K562 (cell line): Measurements from ENCODE around the gene TMEM129. TPM values are rescaled to one million over a fixed set of nuclear protein-coding genes. Genes with fewer than 3 reads are reported as not detected.

Experiments
- ATAC-seq: fragments of 200-7000 bp; cut with Tn5 transposase; 3 replicates; pipeline ENCODE4 v1.9.1; 2020; ENCODE audit warnings: moderate library complexity
- BruUV-seq: library from RNA; stranded (reverse); fragments of 400-500 nt; replicated peaks from 2 replicates; lab custom pipeline; 2021; lab: Mats Ljungman, UMichigan
- CTCF ChIA-PET: fragments of 300-600 bp; formaldehyde crosslinking; extraction: SDS; loops from one replicate; lab custom pipeline; 2021; ENCODE audit warnings: low intra/inter-chr PET ratio; lab: Yijun Ruan, JAX
- POLR2A ChIA-PET: fragments of 300-600, 350-650 bp; sonication (Branson Sonifier 250); formaldehyde crosslinking; extraction: SDS; loops from one replicate; lab custom pipeline; 2021; ENCODE audit warnings: antibody characterized with exemption, inconsistent platforms; lab: Yijun Ruan, JAX
- DNase-seq, 4 experiments: peaks; one replicate each; pipeline versions ENCODE4 v3.0.0 to v3.0.0-alpha.2; 2011 to 2018; ENCODE audit warnings: low spot score in 3 of 4, mixed read lengths in 3 of 4; ENCODE audit errors: extremely low read depth in 1 of 4
- FAIRE-seq: peaks from 2 replicates; lab custom pipeline; 2011; peaks lifted over from hg19 to GRCh38; lab: Jason Lieb, UNC
- H2AFZ ChIP-seq: 2 replicates; pipeline ENCODE4 v1.6.0; 2011; ENCODE audit warnings: low read depth, low read length, control low read depth, inconsistent platforms
- H3K27ac ChIP-seq: fragments of 200-600 bp; 3 replicates; pipeline ENCODE4 v1.8.0; 2011; ENCODE audit warnings: low read depth, mild to moderate bottlenecking, control low read depth, inconsistent platforms, low read length, moderate library complexity, mixed read lengths; ENCODE audit errors: extremely low read depth
- H3K27me3 ChIP-seq, 2 experiments: fragments of 300-600 bp in 1 of 2; 2 replicates in 1 of 2; 3 replicates in 1 of 2; pipeline versions ENCODE4 v1.6.0 to v1.8.0; 2011; ENCODE audit warnings: inconsistent platforms in 2 of 2, low read length in 2 of 2, mild to moderate bottlenecking in 1 of 2, mixed read lengths in 1 of 2, moderate library complexity in 1 of 2; ENCODE audit not compliant: control insufficient read depth in 2 of 2, insufficient read depth in 2 of 2
- H3K36me3 ChIP-seq: fragments of 300-600 bp; 3 replicates; pipeline ENCODE4 v1.8.0; 2011; ENCODE audit warnings: mild to moderate bottlenecking, low read length, inconsistent platforms; ENCODE audit not compliant: control insufficient read depth, insufficient read depth
- H3K4me1 ChIP-seq, 2 experiments: fragments of 200-600 bp in 1 of 2; replicated peaks in 1 of 2; 2 replicates in 1 of 2; 3 replicates in 1 of 2; pipeline versions ENCODE4 v1.5.1 to v1.8.0; 2011; ENCODE audit warnings: inconsistent platforms in 2 of 2, low read length in 2 of 2, mild to moderate bottlenecking in 1 of 2, mixed read lengths in 1 of 2, moderate library complexity in 1 of 2; ENCODE audit not compliant: control insufficient read depth in 2 of 2, insufficient read depth in 2 of 2
- H3K4me2 ChIP-seq: 2 replicates; pipeline ENCODE4 v1.6.1; 2011; ENCODE audit warnings: low read length, control low read depth, inconsistent platforms, mixed read lengths; ENCODE audit not compliant: insufficient read depth
- H3K4me3 ChIP-seq: fragments of 200-600 bp; sonication (generic), shearing (Covaris generic); 2 replicates; pipeline ENCODE4 v1.5.1; 2016; ENCODE audit warnings: control low read depth, inconsistent platforms
- H3K79me2 ChIP-seq: fragments of 200-600 bp; 3 replicates; pipeline ENCODE4 v1.8.0; 2011; ENCODE audit warnings: low read length, inconsistent platforms; ENCODE audit not compliant: control insufficient read depth, insufficient read depth
- H3K9ac ChIP-seq, 2 experiments: 2 replicates each; pipeline versions ENCODE4 v1.6.0 to v1.6.1; 2011; ENCODE audit warnings: low read depth in 2 of 2, low read length in 2 of 2, control low read depth in 1 of 2, inconsistent platforms in 1 of 2, mild to moderate bottlenecking in 1 of 2, mixed read lengths in 1 of 2; ENCODE audit not compliant: insufficient read depth in 1 of 2
- H3K9me1 ChIP-seq: one replicate; pipeline ENCODE4 v1.6.0; 2011; ENCODE audit warnings: inconsistent platforms, mild to moderate bottlenecking, low read length, moderate library complexity; ENCODE audit not compliant: control insufficient read depth, insufficient read depth
- H3K9me3 ChIP-seq: replicated peaks from 2 replicates; pipeline ENCODE4 v1.5.1; 2011; ENCODE audit warnings: low read depth, low read length, inconsistent platforms; ENCODE audit not compliant: control insufficient read depth, insufficient read depth
- H4K20me1 ChIP-seq: replicated peaks from 2 replicates; pipeline ENCODE4 v1.6.1; 2011; ENCODE audit warnings: low read length, inconsistent platforms, mixed read lengths; ENCODE audit not compliant: control insufficient read depth, insufficient read depth
- BMI1 ChIP-seq: fragments of 150-350 bp; IDR thresholded peaks from 2 replicates; pipeline ENCODE4 v1.6.1; 2014; ENCODE audit warnings: low read length
- COPS2 ChIP-seq: fragments of 450-650 bp; conservative IDR thresholded peaks from 2 replicates; pipeline ENCODE4 v1.6.1; 2016; ENCODE audit warnings: mild to moderate bottlenecking, moderate library complexity
- FIP1L1 ChIP-seq: fragments of 200-400 bp; formaldehyde crosslinking; IDR thresholded peaks from 2 replicates; pipeline ENCODE4 v1.6.1; 2018; ENCODE audit warnings: mild to moderate bottlenecking, low read depth, low read length; ENCODE audit not compliant: poor library complexity, severe bottlenecking
- GABPB1 ChIP-seq: sonication (generic); formaldehyde crosslinking; IDR thresholded peaks from 2 replicates; pipeline ENCODE4 v1.8.0; 2022; ENCODE audit warnings: mild to moderate bottlenecking, missing genetic modification reagents
- KAT8 ChIP-seq: fragments of 450-650 bp; IDR thresholded peaks from 2 replicates; pipeline ENCODE4 v1.6.1; 2016; ENCODE audit warnings: low read depth, mild to moderate bottlenecking
- PHF8 ChIP-seq: fragments of 200-600 bp; sonication (generic); IDR thresholded peaks from 2 replicates; pipeline ENCODE4 v1.6.1; 2012; ENCODE audit warnings: mixed run types, mild to moderate bottlenecking, inconsistent platforms, low read length, moderate library complexity, borderline replicate concordance
- RBM25 ChIP-seq: fragments of 200-400 bp; formaldehyde crosslinking; IDR thresholded peaks from 2 replicates; pipeline ENCODE4 v1.6.1; 2018; ENCODE audit warnings: low read length, low read depth, moderate library complexity; ENCODE audit not compliant: severe bottlenecking
- RFX7 ChIP-seq: fragments of 250-450 bp; sonication (Bioruptor Pico); IDR thresholded peaks from 2 replicates; pipeline ENCODE4 v1.5.1; 2021; ENCODE audit warnings: mild to moderate bottlenecking
- TRIM28 ChIP-seq: fragments of 450-650 bp; IDR thresholded peaks from 2 replicates; pipeline ENCODE4 v1.6.1; 2017
- U2AF1 ChIP-seq: fragments of 200-400 bp; formaldehyde crosslinking; optimal IDR thresholded peaks from 2 replicates; pipeline ENCODE3; 2017; ENCODE audit warnings: mild to moderate bottlenecking, low read depth, low read length, moderate library complexity
- ZFPM2 ChIP-seq: fragments of 250-450 bp; sonication (Bioruptor Pico); IDR thresholded peaks from 2 replicates; pipeline ENCODE4 v1.5.1; 2022; ENCODE audit warnings: mild to moderate bottlenecking
- ZNF124 ChIP-seq: sonication (generic); formaldehyde crosslinking; IDR thresholded peaks from 2 replicates; pipeline ENCODE4 v1.8.1; 2022; ENCODE audit warnings: missing genetic modification reagents
- ZNF263 ChIP-seq: sonication (generic); formaldehyde crosslinking; IDR thresholded peaks from 2 replicates; pipeline ENCODE4 v1.8.0; 2022; ENCODE audit warnings: mild to moderate bottlenecking, missing genetic modification reagents, borderline replicate concordance
- ZNF764 ChIP-seq: fragments of 250-450 bp; sonication (Bioruptor Pico); IDR thresholded peaks from 2 replicates; pipeline ENCODE4 v1.4.0; 2020; ENCODE audit warnings: low read depth, mild to moderate bottlenecking, moderate library complexity
- WGBS: fragments of 100-300 bp; shearing (Covaris generic); methylation state at CpG from one replicate; pipeline ENCODE4 v1.1.6; 2016; ENCODE audit warnings: low coverage, mixed read lengths; ENCODE audit not compliant: insufficient coverage; ENCODE audit errors: missing lambda C conversion rate; 5-methylcytosine and 5-hydroxymethylcytosine counted together
- in situ Hi-C: fragments of 300-500 bp; cut with MboI; formaldehyde crosslinking; loops from 4 replicates; pipeline ENCODE4 v1.15.0; 2018; ENCODE audit warnings: inconsistent platforms, mixed read lengths
- intact Hi-C: fragments of 100-400 bp; cut with micrococcal nuclease; formaldehyde crosslinking; loops from 2 replicates; pipeline ENCODE4 v1.14.2; 2022
- polyA plus RNA-seq, 8 experiments: library from polyadenylated mRNA; depleted of rRNA in 4 of 8; stranded (reverse) in 5 of 8; unstranded in 3 of 8; fragments of >200 nt; fragmentation: Nextera tagmentation in 2 of 8; fragmentation: Illumina TruSeq in 1 of 8; extraction: Ambion mirVana in 2 of 8; extraction: Trizol in 1 of 8; gene quantifications; 2 replicates each; pipeline versions ENCODE4 v1.2.1 to v1.2.3, GENCODE V29; 2011 to 2014; ENCODE audit warnings: inconsistent platforms in 1 of 8, missing spikeins in 1 of 8
- total RNA-seq, 7 experiments: library from RNA; depleted of rRNA in 6 of 7; stranded (reverse); fragments of >200 nt in 6 of 7; fragmentation: Illumina TruSeq in 2 of 7; extraction: Trizol in 2 of 7; gene quantifications; 2 replicates each; pipeline versions ENCODE4 v1.2.1 to v1.2.3, GENCODE V29; 2011 to 2021; ENCODE audit warnings: low replicate concordance in 1 of 7
- TF ChIP-seq, protein P1 (sequence below): IDR thresholded peaks from 2 replicates; pipeline ENCODE4 v1.6.1; 2014; ENCODE audit warnings: antibody characterized with exemption
- TF ChIP-seq, protein P2 (sequence below): sonication (generic); formaldehyde crosslinking; IDR thresholded peaks from 2 replicates; pipeline ENCODE4 v1.8.0; 2022; ENCODE audit warnings: missing genetic modification reagents, mild to moderate bottlenecking, borderline replicate concordance
- TF ChIP-seq, protein P3 (sequence below): sonication (generic); formaldehyde crosslinking; IDR thresholded peaks from 2 replicates; pipeline ENCODE4 v1.9.0; 2022; ENCODE audit warnings: mild to moderate bottlenecking, missing genetic modification reagents
- TF ChIP-seq, protein P4 (sequence below): fragments of 200-800 bp; sonication (Bioruptor generic); IDR thresholded peaks from 2 replicates; pipeline ENCODE4 v1.6.1; 2017; ENCODE audit warnings: missing genetic modification characterization, missing compliant biosample characterization

TMEM129 gene
- total and polyA plus RNA-seq, 9 of the 15 experiments (the other 6 are each of a cell fraction or from before 2014, with no cell fraction given): 0.34 to 47.2 (median 18.8) TPM

DNA sequence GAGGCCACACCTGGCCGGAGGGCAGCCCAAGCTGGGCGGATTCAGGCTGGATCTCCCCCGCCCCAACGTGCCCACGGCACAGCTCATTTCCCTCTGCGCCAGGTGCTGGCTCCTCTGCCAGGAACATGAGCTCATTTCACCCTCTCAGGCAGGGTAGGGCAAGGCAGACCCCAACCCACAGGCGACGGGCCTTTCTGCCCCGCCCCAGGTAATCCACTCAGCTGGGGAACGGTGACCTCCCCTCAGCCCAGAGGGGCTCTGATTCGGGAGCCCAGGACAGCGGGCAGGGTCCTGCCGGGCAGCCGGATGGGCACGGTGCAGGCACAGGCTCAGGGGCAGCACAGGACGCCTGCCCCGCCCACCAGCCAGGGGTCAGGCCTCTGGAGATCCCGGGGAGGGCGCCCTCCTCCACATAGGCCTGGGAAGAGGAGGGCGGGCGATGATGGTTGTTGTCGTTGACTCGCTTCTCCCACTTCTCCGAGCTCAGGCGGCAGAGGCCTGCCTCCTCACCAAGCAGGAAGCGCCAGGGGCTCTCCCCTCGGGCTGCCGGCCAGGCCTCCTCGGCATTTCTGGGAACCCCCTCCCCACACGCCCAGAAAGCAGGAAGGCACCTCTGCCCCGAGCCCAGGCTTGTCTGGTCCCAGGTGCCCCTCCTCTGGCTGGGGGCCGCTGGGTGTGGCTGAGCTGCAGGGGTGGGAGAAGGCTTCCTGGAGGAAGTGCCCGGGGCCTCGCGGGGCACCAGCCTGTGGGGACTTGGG is 31.3 kb upstream of the TMEM129 start:
- Histone ChIP-seq H3K27ac (peak overlapping the region; percentile 52; the same call in 2 of the 3 replicates), H3K79me2 (no peaks in the 10 kb centered on the region), H3K27me3 (no peaks in the 10 kb centered on the region), H3K4me1 (peaks cover 23 to 94% of the 10 kb centered on the region in 2 experiments), H3K36me3 (no peaks in the 10 kb centered on the region), H3K4me2 (no peak overlapping the region), H4K20me1 (no peaks in the 10 kb centered on the region), H3K9me1 (peaks cover 5% of the 10 kb centered on the region), H3K4me3 (no peak overlapping the region), H3K9me3 (no peaks in the 10 kb centered on the region), H2AFZ (peak overlapping the region; percentile 64), H3K9ac (peak overlapping the region; percentile 14 to 78; a peak in 3 of 4 replicates)
- POLR2A ChIA-PET: interaction anchor here (1.2 to 2.0 kb wide), 2 partner anchors 54 to 56 kb away, joined by 3 to 5 read pairs; no protein-coding TSS in a partner anchor
- WGBS: 42% methylated on average over 31 of the region's 35 CpGs
- FAIRE-seq (no peak), ATAC-seq (peak; percentile 41), DNase-seq (peak; percentile 49 to 65 (median 55))
- intact Hi-C loops: no loop called here
- BruUV-seq: no TSS peak
- in situ Hi-C loops: no loop called here
- CTCF ChIA-PET: interaction anchor here (0.6 to 0.7 kb wide), 2 partner anchors 41 to 57 kb away, joined by 3 to 4 read pairs; no protein-coding TSS in a partner anchor
- TF ChIP-seq, protein P1, sequence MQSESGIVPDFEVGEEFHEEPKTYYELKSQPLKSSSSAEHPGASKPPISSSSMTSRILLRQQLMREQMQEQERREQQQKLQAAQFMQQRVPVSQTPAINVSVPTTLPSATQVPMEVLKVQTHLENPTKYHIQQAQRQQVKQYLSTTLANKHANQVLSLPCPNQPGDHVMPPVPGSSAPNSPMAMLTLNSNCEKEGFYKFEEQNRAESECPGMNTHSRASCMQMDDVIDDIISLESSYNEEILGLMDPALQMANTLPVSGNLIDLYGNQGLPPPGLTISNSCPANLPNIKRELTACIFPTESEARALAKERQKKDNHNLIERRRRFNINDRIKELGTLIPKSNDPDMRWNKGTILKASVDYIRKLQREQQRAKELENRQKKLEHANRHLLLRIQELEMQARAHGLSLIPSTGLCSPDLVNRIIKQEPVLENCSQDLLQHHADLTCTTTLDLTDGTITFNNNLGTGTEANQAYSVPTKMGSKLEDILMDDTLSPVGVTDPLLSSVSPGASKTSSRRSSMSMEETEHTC: no peak
- TF ChIP-seq, protein P2, sequence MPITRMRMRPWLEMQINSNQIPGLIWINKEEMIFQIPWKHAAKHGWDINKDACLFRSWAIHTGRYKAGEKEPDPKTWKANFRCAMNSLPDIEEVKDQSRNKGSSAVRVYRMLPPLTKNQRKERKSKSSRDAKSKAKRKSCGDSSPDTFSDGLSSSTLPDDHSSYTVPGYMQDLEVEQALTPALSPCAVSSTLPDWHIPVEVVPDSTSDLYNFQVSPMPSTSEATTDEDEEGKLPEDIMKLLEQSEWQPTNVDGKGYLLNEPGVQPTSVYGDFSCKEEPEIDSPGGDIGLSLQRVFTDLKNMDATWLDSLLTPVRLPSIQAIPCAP (CRISPR knock-in tag): no peak
- no peak for TF ChIP-seq FIP1L1
- TF ChIP-seq ZNF124 (CRISPR knock-in tag): no peak
- TF ChIP-seq GABPB1 (CRISPR knock-in tag): no peak
- no peak for TF ChIP-seq RFX7 (CRISPR knock-in tag)
- no peak for TF ChIP-seq KAT8
- no peak for TF ChIP-seq COPS2
- TF ChIP-seq ZNF764: no peak
- no peak for TF ChIP-seq TRIM28
- TF ChIP-seq, protein P3, sequence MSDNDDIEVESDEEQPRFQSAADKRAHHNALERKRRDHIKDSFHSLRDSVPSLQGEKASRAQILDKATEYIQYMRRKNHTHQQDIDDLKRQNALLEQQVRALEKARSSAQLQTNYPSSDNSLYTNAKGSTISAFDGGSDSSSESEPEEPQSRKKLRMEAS (CRISPR knock-in tag): no peak
- TF ChIP-seq, protein P4, sequence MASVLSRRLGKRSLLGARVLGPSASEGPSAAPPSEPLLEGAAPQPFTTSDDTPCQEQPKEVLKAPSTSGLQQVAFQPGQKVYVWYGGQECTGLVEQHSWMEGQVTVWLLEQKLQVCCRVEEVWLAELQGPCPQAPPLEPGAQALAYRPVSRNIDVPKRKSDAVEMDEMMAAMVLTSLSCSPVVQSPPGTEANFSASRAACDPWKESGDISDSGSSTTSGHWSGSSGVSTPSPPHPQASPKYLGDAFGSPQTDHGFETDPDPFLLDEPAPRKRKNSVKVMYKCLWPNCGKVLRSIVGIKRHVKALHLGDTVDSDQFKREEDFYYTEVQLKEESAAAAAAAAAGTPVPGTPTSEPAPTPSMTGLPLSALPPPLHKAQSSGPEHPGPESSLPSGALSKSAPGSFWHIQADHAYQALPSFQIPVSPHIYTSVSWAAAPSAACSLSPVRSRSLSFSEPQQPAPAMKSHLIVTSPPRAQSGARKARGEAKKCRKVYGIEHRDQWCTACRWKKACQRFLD (CRISPR knock-in tag): no peak
- TF ChIP-seq RBM25: no peak
- TF ChIP-seq PHF8: peak; percentile 46; the same call in 1 of the 2 replicates
- TF ChIP-seq U2AF1: no peak
- no peak for TF ChIP-seq ZNF263 (CRISPR knock-in tag)
- TF ChIP-seq ZFPM2 (CRISPR knock-in tag): no peak
- TF ChIP-seq BMI1: no peak
